HG02970 (cell line): Measurements from ENCODE around the gene ARPC5L.
"Not testable (repeated sequence)": the region's sequence is repeated elsewhere in the genome, so short reads cannot be mapped to it uniquely, and the experiment has no call there.

ENCODE experiments used
- ATAC-seq: cut with Tn5 transposase; IDR thresholded peaks from one replicate; pipeline ENCODE4 v1.9.1; 2021; ENCODE audit warnings: mild to moderate bottlenecking, moderate library complexity, moderate number of reproducible peaks; ENCODE audit not compliant: unreplicated experiment, low FRiP score

ARPC5L gene

DNA sequence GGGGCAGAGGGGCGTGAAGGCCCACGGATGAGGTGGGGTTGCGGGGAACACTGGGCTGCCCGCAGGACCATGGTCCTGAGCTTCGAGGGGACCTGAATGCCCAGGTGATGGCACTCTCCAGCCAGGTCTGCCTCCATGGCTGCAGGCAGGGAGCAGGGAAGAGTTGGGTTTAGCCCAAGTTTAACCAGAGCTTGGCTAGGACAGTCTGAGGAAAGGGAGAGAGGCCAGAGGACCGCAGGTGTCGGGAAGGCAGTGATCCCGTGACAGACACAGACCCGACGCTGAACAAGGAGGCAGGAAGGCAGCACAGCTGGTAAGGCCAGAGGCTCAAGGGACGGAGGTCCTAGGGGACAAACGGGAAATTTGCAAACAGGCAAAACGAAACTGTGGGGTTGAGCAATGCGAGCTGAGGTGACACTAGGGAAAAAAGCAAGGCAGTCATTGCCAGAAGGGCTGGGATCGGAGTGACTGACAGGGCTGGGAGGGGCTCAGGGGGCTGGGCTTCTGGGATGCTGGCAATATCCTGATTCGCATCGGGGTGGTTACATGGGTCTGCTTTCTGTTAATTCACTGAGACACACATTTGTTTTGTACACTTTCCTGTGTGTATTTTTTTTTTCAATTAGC is 25.0 kb downstream of the ARPC5L start:
- ATAC-seq, result no peak

DNA sequence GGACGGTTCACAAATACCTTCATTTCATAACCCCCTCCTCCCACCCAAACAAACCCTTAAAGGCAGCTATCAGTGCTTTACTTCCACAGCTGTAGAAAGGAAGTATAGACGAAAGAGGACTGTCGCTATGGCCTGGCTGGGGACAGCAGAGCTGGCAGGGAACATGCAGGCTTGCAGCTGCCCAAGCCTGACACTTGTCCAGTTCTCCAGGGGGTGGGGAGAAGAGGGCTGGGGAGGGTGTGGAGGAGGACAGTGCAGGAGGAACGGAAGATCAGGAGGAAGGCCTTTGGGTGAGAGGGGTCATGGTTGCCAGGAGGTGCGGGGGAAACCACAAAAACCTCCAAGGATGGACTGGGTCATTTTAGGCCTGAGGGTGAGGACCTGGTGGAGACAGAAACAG is 25.9 kb downstream of the ARPC5L start:
- ATAC-seq, result no peak

DNA sequence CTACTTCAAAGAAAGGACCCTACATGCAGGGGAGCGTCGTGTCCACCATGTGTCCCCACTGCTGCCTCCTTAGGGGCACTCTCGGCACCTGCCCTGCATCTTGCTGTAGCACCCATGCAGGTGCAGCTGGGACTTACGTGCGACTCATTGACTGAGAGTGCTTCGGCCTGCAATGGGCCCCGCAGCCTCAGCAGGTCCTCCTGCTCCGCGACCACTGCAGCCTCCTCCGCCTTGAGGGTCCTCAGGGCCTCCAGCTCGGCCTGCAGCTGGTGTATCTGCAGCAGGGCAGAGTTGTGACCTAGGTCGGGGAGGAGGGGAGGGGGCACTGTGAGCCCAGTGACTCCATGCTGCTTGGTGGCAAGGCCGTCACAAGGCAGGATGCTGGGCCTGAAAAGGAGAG is 27.1 kb downstream of the ARPC5L start:
- no peak for ATAC-seq

DNA sequence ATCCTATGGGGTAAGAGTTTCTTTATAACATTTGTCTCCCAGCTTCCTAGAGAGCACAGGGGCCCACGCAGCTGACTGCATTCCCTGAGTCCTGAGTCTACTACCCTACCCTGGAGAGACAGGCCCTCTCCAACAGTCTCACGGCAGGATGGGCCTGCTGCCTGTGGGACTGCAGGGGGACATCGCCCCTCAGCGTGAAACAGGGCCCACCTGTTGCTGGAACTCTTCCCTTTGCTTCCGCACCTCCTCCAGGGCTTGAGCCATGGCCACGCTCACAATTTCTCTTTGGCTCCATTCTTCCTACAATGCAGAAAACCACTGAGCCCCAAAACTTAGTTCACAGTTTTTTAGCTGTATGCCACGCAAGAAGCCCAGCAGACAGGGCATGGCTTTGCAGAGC is 28.2 kb downstream of the ARPC5L start:
- ATAC-seq, result no peak

DNA sequence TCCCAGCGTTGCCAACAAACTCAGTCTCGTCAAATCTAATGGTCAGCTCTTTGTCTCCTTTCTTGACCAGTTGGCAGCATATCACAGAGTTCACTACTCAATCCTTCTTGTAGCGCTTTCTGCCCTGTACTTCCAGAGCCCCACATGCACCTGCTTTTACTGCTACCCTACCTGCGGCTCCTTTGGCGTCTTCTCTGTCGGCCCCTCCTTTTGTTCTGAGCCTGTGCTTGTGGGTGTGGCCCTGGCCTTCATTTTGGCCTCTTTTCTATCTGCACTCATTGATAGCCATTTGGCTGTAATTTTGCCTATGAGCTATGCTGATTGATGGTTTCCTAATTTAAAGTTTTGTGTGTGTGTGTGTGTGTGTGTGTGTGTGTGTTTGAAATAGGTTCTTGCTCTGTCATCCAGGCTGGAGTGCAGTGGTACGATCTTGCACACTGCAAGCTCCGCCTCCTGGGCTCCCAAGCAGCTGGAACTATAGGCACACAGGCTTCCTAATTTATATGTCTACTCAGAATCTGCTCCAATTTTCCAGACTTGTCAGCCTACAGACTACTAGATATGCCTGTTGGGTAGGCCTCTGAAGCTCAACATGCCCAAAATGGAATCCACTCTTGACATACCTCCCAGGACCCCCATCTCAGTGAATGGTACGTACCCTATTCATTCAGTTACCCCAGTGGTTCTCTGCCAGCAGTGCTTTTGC is 32.3 kb downstream of the ARPC5L start:
- no peak for ATAC-seq

DNA sequence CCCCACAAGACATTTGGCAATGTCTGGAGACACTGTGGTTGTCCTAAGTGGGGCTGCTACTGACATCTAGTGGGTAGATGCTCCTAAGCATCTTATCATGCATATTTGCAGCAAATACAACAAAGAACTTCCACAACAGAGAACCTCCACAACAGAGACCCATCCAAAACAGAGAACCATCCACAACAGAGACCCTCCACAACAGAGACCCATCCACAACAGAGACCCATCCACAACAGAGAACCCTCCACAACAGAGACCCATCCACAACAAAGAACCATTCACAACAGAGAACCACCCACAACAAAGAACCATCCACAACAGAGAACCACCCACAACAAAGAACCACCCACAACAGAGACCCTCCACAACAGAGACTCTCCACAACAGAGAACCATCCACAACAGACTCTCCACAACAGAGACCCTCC is 32.8 kb downstream of the ARPC5L start:
- ATAC-seq, result no peak

DNA sequence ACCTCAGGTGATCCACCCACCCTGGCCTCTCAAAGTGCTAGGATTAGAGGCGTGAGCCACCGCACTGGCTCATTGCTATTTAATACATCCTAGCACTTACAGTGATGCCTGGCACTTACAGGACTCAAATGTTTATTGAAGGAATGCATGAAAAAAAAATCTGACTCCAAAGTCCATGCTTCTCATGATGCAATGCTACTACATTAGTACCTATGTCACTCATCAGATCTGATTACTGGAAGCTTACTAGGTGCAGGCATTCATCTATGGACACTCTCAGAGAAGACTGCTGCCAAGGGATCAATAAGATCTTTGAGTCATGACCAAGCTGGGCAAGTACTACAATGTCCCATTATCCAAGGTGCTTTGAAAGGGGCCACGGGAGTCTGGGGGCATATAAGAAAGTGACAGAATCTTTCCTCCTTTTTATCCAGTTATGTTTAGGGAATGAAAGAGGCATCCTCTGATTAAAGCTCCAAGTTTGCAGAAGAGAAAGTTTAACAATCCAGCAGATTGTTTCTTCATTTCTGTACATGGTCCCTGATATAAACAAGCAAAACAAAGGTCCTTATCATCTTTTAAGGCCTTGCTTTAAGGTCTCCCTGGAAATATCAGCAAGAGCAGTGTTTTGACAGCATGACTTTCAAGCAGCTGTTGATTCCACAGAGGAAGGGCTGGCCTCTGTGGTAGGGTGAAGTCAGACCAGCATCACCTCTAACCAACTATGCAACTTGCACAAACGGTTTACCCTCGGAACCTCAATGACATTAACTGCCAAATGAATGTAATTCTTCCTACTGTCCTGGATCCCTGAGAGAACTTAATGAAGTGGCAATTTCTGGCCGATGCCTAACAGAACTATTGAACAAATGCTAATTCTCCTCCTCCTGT is 35.9 kb downstream of the ARPC5L start:
- no peak for ATAC-seq

DNA sequence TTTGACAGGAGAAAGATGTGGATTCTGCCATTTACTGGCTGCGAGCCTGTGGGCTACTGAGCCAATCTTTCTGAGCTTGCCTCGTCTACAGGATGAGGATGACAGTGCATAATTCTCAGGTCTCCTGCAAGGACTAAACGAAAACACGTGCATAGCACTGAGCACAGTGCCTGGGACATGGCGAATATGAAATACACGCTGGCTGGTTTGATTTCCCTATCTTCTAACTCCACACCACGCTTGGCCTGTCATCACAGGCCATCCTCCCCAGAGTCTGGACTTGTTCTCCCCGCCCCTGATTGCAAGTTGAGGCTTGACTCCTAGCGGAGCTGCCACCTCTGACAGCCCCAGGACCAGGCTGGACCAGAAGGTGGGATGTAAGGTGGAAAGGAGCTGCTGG is 37.9 kb downstream of the ARPC5L start:
- no peak for ATAC-seq

DNA sequence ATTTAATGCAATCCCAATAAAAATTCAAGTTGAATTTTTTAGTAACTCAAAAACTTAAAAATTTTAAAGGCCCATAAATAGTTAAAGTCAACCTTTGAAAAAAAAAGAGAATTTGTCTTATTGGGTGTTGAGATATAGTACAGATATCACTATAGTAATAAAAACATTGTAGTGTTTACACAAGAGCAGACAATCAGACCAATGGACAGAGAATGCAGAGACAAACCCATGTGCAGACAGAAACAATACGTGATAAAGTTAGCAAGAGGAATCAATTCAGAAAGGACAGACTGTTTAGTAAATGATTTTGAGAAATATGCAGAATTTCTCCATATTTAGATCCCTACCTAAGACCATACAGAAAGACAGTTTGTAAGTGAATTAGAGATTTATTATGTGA is 45.0 kb downstream of the ARPC5L start:
- no peak for ATAC-seq

DNA sequence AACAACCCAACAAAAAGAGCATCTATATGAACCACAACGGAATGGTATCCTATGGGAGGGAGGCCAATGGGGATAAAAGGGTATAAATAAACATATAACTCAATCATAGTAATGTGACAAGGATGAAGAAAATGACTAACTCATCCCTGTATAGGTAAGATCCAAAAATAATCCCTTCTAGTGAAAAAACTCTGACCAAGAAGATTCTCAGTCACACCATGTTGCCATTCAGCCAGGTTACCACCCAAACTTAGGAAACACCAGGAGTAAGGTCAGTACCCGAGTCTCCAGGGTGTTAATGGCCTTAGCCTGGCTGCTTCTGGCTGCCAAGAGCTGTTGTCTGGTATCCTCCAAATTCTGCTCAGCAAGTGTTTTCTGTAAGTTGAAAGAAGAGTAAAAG is 46.2 kb downstream of the ARPC5L start:
- ATAC-seq, result no peak

DNA sequence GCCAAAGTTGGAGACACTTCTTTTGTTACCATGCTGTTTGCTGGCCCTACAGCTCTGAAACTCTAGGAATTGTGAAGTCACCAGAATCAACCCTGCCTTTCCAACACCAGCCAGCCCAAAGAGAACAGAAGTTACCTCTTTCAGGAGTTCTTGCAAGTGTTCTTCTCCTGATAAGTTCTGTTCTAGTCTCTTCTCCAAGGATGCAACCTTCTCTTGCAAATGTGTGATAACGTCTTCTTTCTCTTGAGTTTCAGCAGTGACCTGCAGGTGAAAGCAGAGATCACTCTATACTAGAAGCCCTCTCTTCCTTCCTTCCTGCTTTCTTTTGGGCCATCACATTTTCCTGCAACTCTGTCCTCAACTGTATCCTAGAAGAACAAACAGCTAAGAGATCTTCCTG is 49.8 kb downstream of the ARPC5L start:
- ATAC-seq, result no peak

DNA sequence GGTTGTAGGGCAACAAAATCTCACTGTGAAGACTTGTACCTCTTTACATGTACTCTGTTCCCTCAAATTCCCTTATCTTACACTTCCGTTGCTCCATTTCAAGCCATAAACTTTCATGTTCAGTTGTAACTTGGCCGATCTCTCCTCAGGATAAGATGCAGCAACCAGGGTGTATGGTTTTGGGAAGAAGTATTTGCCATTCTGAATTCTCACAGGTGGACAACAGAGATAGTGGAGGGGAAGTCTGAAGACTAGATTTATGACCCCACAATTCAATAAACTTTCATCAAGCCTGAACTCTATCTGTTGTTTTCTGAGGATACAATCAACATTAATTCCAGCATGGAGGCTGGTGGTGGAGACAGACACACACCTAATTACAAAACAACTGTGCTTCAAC is 51.4 kb downstream of the ARPC5L start:
- ATAC-seq, result no peak

DNA sequence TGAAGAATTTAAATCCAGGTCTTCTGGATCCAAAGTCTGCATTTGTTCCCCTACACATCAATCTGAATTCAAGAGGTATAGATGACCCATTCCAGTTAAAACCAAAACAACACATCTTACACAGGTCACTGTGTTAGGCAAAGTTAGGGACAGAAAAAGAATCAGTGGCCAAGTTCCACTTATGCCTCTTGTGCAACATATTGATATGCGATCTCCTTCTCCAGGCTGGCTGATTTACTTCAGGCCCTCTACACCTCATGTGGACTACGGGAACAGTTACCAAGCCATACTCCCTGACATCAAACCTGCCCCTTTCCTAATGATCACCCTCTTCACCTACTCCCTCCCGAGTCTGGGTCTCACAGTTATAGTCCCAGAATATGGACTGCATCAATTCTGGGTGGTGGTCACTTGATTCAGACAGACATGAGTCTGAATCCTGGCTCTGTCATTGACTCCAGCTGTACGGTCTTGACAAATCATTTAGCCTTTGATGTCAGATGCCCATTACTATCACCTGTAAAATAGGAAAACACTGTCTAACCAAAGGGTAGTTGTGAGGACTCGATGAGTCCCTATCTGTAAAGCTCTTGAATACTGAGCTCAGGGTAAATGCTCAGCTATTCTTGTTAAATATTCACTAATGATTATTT is 52.9 kb downstream of the ARPC5L start:
- no peak for ATAC-seq

DNA sequence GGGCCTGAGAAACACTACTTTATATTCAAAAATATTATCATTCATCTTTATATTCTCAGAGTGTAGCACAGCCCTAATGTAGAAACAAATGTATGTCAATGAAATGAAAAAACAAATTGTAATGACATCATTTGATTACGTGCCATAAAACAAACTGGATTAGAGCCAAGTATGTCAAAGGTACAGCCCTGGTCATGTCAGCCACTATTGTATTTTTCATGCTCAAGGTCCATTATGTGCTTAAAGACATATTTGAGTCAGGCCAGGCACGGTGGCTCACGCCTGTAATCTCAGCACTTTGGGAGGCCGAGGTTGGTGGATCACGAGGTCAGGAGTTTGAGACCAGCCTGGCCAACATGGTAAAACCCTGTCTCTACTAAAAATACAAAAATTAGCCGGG is 58.5 kb downstream of the ARPC5L start:
- ATAC-seq, result not testable (repeated sequence)
